PC-3 (cell line): ENCODE measurements around the gene VASP.

Experiments used
- EZH2 ChIP-seq: fragments of 300-600 bp; sonication (generic); IDR thresholded peaks from one replicate; pipeline ENCODE4 v1.6.1; 2017; ENCODE audit warnings: antibody characterized with exemption, mild to moderate bottlenecking, low read length; ENCODE audit not compliant: unreplicated experiment
- EZH2phosphoT487 ChIP-seq: fragments of 300-600 bp; sonication (generic); IDR thresholded peaks from 2 replicates; pipeline ENCODE4 v1.6.1; 2018; ENCODE audit warnings: mild to moderate bottlenecking, antibody characterized with exemption, low read length, borderline replicate concordance
- TF ChIP-seq, protein P1 (sequence below): fragments of 300-600 bp; sonication (generic); conservative IDR thresholded peaks from 2 replicates; pipeline ENCODE4 v1.5.1; 2017; ENCODE audit warnings: antibody characterized with exemption, low read depth, mild to moderate bottlenecking, low read length

DNA sequence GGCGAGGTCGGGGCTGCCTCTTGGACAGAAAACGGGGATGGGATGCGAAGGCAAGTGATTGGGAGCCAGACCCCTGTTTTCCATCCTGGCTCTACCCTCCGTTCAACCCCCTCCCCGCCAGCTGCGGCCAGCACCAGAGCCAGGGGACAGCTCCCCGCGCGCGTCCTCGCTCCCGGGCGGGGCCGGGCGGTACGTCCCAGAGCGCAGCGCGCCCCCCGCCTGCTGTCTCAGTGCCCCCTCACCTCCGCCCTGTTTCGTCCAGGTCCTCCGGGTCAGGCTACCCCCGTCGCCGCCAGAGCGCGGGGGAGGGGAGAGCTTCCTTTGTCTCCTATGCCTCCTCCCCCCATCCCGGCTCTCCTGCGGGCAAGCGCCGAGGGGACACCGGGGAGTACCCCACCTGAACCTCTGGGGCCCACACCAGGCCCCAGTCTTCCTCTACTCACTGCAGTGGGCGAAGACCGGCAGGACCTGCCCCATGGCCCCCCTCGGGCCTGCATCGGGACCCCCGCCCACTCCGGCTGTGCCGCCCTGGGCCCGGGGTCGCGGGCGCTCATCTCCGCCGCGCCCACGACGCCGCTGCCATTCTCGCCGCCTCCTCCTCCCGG lies 10.8 kb upstream of the VASP start:
- TF ChIP-seq, protein P1, sequence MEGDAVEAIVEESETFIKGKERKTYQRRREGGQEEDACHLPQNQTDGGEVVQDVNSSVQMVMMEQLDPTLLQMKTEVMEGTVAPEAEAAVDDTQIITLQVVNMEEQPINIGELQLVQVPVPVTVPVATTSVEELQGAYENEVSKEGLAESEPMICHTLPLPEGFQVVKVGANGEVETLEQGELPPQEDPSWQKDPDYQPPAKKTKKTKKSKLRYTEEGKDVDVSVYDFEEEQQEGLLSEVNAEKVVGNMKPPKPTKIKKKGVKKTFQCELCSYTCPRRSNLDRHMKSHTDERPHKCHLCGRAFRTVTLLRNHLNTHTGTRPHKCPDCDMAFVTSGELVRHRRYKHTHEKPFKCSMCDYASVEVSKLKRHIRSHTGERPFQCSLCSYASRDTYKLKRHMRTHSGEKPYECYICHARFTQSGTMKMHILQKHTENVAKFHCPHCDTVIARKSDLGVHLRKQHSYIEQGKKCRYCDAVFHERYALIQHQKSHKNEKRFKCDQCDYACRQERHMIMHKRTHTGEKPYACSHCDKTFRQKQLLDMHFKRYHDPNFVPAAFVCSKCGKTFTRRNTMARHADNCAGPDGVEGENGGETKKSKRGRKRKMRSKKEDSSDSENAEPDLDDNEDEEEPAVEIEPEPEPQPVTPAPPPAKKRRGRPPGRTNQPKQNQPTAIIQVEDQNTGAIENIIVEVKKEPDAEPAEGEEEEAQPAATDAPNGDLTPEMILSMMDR, result no peak
- no peak for TF ChIP-seq EZH2
- TF ChIP-seq EZH2phosphoT487, result no peak
